Fibroblast of villous mesenchyme (primary cell): ENCODE measurements around the gene NOP9. TPM values are rescaled to one million over a fixed set of nuclear protein-coding genes. Genes with fewer than 3 reads are reported as not detected.

ENCODE experiments used
- DNase-seq: peaks from one replicate; pipeline ENCODE4 v3.0.0-alpha.2; 2010; ENCODE audit warnings: low read depth
- H3K4me3 ChIP-seq: 2 replicates; pipeline ENCODE4 v1.5.1; 2011; ENCODE audit warnings: low read depth, mild to moderate bottlenecking, low read length
- total RNA-seq: library from RNA; depleted of rRNA; stranded (reverse); fragments of >200 nt; gene quantifications from 2 replicates; pipeline ENCODE4 v1.2.3, GENCODE V29; 2012
- TF ChIP-seq, protein P1 (sequence below): IDR thresholded peaks from 2 replicates; pipeline ENCODE4 v1.5.1; 2012; ENCODE audit warnings: low read depth, mild to moderate bottlenecking, low read length; ENCODE audit not compliant: insufficient read depth

NOP9 gene
- total RNA-seq, 1 donor, result 29.4 TPM

DNA sequence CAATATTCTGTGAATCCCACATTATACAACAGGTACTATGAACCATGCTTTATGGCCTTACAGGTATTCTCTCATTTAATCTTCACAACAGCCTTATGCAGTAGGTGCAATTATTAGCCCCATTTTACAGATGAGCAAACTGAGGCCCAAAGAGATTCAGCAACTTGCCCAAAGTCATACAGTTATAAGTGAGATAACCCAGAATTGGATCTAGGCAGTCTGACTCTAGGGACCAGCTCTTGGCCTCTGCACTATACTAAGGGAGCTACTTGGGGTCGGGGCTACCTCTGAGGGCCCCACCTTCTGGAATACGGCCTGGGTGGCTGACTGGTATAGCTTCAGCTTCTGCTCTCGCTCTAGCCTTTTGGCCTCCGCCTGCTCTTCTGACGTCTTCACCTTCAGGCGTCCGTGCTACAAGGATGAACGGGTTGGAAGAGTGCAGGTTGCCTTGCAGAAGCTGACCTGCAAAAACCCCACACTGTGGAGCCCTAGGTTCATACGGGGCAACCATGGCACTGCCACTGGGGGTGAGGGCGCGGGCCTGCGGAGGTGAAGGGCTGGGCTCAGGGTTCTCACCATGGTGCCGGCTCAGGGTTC lies 29.0 kb upstream of the NOP9 start:
- TF ChIP-seq, protein P1, sequence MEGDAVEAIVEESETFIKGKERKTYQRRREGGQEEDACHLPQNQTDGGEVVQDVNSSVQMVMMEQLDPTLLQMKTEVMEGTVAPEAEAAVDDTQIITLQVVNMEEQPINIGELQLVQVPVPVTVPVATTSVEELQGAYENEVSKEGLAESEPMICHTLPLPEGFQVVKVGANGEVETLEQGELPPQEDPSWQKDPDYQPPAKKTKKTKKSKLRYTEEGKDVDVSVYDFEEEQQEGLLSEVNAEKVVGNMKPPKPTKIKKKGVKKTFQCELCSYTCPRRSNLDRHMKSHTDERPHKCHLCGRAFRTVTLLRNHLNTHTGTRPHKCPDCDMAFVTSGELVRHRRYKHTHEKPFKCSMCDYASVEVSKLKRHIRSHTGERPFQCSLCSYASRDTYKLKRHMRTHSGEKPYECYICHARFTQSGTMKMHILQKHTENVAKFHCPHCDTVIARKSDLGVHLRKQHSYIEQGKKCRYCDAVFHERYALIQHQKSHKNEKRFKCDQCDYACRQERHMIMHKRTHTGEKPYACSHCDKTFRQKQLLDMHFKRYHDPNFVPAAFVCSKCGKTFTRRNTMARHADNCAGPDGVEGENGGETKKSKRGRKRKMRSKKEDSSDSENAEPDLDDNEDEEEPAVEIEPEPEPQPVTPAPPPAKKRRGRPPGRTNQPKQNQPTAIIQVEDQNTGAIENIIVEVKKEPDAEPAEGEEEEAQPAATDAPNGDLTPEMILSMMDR, result no peak
- no peak for DNase-seq

DNA sequence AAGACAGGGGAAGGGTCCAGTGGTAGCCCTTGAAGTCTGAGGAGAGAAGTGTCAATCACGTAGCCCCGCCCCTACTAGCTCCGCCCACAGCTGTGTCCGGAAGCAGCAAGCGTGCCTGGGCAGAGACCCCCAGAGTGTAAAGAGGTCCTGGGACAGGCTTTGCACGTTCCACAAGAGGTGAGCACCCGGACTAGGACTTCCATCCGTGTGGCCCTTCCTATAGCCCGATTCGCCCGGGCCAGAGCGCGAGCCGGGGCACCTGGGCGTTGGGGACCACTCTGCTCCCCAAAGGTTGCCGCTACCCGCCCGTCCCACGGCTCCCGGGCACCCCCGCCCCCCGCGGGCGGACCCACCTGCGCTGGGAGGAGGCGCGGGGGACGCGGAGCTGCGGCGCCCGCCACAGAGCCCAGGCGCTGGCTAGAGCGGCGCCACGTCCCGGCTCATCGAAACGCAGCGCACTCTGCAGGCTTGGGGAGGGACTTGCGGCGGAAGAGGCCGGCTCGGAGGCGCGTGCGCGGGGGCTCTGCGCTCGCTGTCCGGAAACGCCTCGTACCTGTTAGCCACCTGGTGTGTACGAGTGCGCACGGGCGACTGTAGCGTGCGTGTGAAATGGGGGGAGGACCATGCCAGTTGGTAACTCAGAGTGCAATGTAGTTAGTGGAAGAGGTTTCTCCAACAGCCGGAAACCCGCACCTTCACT lies 28.4 kb upstream of the NOP9 start, which contains the start of gene RABGGTA:
Gene RABGGTA (minus strand): TSS at position 464 of the 700 bp plus-strand sequence. CDS start 482 bp downstream, outside the sequence.
- DNase-seq, result peak; percentile 83
- TF ChIP-seq, protein P1, result peak; percentile 60

More for the DNA sequence above, 29.0 kb upstream of the NOP9 start:
- H3K4me3 ChIP-seq, result peak overlapping the region; percentile 95

DNA sequence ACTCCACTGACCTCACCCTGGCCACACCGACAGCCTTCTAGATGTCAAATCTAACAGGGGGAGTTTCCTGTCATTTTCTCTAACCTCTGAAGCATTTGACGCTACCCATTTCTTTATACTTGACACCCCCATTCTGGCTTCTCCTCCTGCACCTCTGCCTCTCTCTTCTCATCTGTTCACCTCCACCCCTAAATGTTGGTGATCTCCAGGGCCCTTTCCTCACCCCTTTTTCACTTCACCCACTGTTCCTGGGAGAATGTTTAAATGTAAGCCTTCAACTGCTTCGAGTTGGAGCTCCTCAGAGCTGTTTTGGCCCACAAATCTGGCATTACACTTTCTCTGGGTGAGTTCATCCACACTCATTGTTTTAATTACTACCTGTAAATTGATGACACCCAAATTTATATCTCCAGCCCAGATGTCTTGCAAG lies 27.8 kb upstream of the NOP9 start:
- DNase-seq, result no peak
- TF ChIP-seq, protein P1, result no peak
- H3K4me3 ChIP-seq, result peak overlapping the region; percentile 95

More for the DNA sequence above, 28.4 kb upstream of the NOP9 start, which contains the start of gene RABGGTA:
- H3K4me3 ChIP-seq, result peak within 1 kb of the TSS; percentile 95

- DNase-seq, result no peak
- TF ChIP-seq, protein P1, result no peak
- H3K4me3 ChIP-seq, result no peak overlapping the region
Observed at GRCh38 chr14:24272467-24272866, 27.2 kb upstream of the NOP9 start.

DNA sequence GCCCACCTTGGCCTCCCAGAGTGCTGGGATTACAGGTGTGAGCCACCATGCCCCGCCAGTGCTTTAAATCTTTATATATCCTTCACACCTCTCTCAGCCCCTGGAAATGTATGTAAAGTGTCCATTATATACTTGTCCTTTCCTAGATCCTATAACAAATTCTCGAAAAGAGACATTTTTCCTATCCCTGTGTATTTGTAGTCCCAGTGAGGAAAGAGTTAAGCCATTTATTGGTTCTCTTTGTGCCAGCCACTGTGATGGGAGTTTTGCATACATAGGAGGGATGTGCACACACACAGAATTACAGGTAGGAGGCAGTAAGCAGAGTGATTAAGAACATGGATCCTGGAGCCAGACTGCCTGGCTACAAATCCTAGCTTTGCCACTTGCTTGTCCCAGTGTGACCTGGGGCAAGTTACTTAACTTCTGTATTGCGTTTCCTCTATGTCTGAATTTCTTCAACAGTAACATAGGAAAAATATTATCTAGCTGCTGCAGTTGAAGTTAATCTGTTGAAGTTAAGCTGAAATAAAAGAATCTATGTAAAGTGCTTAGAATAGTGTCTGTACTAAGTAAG lies 26.1 kb upstream of the NOP9 start:
- TF ChIP-seq, protein P1, result no peak
- DNase-seq, result no peak
- no peak overlapping the region for H3K4me3 ChIP-seq

GRCh38 chr14:24274101-24274543 lies 25.5 kb upstream of the NOP9 start:
- no peak overlapping the region for H3K4me3 ChIP-seq
- TF ChIP-seq, protein P1, result no peak
- no peak for DNase-seq
